ENCODE results near the gene STK32A.

STK32A gene

DNA sequence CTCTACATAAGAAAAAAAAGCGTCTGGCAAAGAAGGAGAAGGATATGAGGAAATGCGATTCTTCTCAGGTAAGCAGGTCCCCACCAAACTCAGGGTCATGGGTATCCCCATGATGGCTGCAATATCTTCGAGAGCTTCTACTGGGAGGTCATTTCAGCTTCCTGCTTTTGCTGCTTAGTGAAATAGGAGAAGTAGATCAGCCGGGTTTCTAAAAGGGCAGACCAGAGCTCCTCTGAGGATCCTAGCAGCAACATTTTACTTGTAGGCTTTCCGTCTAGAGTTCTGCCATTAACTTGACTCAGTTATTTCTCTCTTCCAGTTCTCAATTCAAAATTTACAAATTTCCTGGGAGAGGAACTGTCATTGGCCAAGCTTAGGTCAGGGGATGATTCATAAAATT, 140.3 kb downstream of the STK32A start:
- Histone ChIP-seq H3F3A (ENCODE audit: control insufficient read depth, insufficient read depth) (no peaks in the 10 kb centered on the region), H3K79me2 (ENCODE audit: control insufficient read depth, low read length) (no peaks in the 10 kb centered on the region), H3K9me2 (replicated peaks; ENCODE audit: control insufficient read depth, low read length) (no peaks in the 10 kb centered on the region), H3K9me3 (ENCODE audit: control insufficient read depth, insufficient read depth, low read length) (peaks cover 8% of the 10 kb centered on the region; the same call in 1 of the 2 replicates), H3K4me3 (ENCODE audit: low read length) (no peak overlapping the region), H3K27ac (ENCODE audit: low read depth, low read length) (no peak overlapping the region), H3K27me3 (ENCODE audit: control insufficient read depth, low read length) (peaks cover 20% of the 10 kb centered on the region), H3K36me3 (ENCODE audit: control insufficient read depth, low read length) (no peaks in the 10 kb centered on the region), H4K20me1 (ENCODE audit: control insufficient read depth, insufficient read depth, low read depth, low read length) (no peaks in the 10 kb centered on the region), H3K4me2 (ENCODE audit: low read length) (no peak overlapping the region), H3K4me1 (ENCODE audit: control insufficient read depth, low read length) (no peaks in the 10 kb centered on the region)
- no peak for TF ChIP-seq EZH2phosphoT487 (IDR thresholded peaks at IDR 0.05; ENCODE audit: borderline replicate concordance, low read length)
- TF ChIP-seq, protein P1, sequence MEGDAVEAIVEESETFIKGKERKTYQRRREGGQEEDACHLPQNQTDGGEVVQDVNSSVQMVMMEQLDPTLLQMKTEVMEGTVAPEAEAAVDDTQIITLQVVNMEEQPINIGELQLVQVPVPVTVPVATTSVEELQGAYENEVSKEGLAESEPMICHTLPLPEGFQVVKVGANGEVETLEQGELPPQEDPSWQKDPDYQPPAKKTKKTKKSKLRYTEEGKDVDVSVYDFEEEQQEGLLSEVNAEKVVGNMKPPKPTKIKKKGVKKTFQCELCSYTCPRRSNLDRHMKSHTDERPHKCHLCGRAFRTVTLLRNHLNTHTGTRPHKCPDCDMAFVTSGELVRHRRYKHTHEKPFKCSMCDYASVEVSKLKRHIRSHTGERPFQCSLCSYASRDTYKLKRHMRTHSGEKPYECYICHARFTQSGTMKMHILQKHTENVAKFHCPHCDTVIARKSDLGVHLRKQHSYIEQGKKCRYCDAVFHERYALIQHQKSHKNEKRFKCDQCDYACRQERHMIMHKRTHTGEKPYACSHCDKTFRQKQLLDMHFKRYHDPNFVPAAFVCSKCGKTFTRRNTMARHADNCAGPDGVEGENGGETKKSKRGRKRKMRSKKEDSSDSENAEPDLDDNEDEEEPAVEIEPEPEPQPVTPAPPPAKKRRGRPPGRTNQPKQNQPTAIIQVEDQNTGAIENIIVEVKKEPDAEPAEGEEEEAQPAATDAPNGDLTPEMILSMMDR (IDR thresholded peaks at IDR 0.05; ENCODE audit: low read depth, low read length, poor library complexity, severe bottlenecking), result no peak

DNA sequence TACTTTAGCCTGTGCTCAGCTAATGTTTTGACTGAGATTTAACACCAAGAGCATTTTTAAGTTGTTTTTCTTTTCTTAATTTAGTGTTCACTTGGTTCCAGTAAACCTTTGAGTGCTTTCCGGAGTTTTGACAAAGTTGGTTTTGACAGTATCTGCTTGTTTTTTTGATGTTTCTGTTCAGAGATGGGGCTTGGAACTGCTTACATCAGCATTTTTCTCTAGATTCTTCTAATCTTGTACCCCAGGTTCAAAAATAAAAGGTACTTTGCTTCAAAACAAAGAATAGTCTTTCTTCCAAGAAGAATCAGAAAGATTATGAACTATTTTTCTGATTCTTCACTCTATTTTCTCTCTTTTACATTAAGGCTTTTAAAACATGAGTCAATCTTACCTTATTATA, 142.9 kb downstream of the STK32A start:
- no peak for TF ChIP-seq EZH2phosphoT487 (IDR thresholded peaks at IDR 0.05; ENCODE audit: borderline replicate concordance, low read length)
- TF ChIP-seq, protein P1 (IDR thresholded peaks at IDR 0.05; ENCODE audit: low read depth, low read length, poor library complexity, severe bottlenecking), result no peak

DNA sequence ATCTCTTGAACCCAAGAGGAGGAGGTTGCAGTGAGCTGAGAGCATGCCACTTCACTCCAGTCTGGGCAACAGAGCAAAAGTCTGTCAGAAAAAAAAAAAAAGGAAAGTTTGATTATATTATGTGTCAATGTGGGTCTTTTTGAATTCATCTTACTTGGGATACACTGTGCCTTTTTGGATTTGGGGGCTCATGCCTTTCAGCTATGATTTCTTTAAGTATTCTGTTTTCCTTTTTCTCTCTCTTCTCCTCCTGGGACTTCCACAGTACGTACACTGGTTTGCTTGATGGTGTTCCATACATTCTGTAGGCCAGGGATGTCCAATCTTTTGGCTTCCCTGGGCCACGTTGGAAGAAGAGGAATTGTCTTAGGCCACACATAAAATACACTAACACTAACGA, 146.7 kb downstream of the STK32A start:
- H3K4me1 ChIP-seq (ENCODE audit: control insufficient read depth, low read length), result no peaks in the 10 kb centered on the region
- TF ChIP-seq, protein P1 (IDR thresholded peaks at IDR 0.05; ENCODE audit: low read depth, low read length, poor library complexity, severe bottlenecking), result no peak
- TF ChIP-seq EZH2phosphoT487 (IDR thresholded peaks at IDR 0.05; ENCODE audit: borderline replicate concordance, low read length), result no peak
- H3K9me3 ChIP-seq (ENCODE audit: control insufficient read depth, insufficient read depth, low read length), result peaks cover 8% of the 10 kb centered on the region; the same call in 1 of the 2 replicates
- peaks cover 8% of the 10 kb centered on the region for H3K27me3 ChIP-seq (ENCODE audit: control insufficient read depth, low read length)
- H3K9me2 ChIP-seq (replicated peaks; ENCODE audit: control insufficient read depth, low read length), result no peaks in the 10 kb centered on the region
- no peak overlapping the region for H3K4me2 ChIP-seq (ENCODE audit: low read length)
- no peaks in the 10 kb centered on the region for H3K79me2 ChIP-seq (ENCODE audit: control insufficient read depth, low read length)
- no peaks in the 10 kb centered on the region for H3K36me3 ChIP-seq (ENCODE audit: control insufficient read depth, low read length)
- no peaks in the 10 kb centered on the region for H3F3A ChIP-seq (ENCODE audit: control insufficient read depth, insufficient read depth)
- no peak overlapping the region for H3K27ac ChIP-seq (ENCODE audit: low read depth, low read length)
- H4K20me1 ChIP-seq (ENCODE audit: control insufficient read depth, insufficient read depth, low read depth, low read length), result no peaks in the 10 kb centered on the region
- no peak overlapping the region for H3K4me3 ChIP-seq (ENCODE audit: low read length)

More for the DNA sequence above, 142.9 kb downstream of the STK32A start:
- Histone ChIP-seq H3K36me3 (ENCODE audit: control insufficient read depth, low read length) (no peaks in the 10 kb centered on the region), H3K9me2 (replicated peaks; ENCODE audit: control insufficient read depth, low read length) (no peaks in the 10 kb centered on the region), H3K4me3 (ENCODE audit: low read length) (no peak overlapping the region), H3K27ac (ENCODE audit: low read depth, low read length) (no peak overlapping the region), H3K27me3 (ENCODE audit: control insufficient read depth, low read length) (peaks cover 10% of the 10 kb centered on the region; the same call in 1 of the 2 replicates), H3K9me3 (ENCODE audit: control insufficient read depth, insufficient read depth, low read length) (peaks cover 8% of the 10 kb centered on the region; the same call in 1 of the 2 replicates), H3F3A (ENCODE audit: control insufficient read depth, insufficient read depth) (no peaks in the 10 kb centered on the region), H3K4me1 (ENCODE audit: control insufficient read depth, low read length) (no peaks in the 10 kb centered on the region), H3K79me2 (ENCODE audit: control insufficient read depth, low read length) (no peaks in the 10 kb centered on the region), H3K4me2 (ENCODE audit: low read length) (no peak overlapping the region), H4K20me1 (ENCODE audit: control insufficient read depth, insufficient read depth, low read depth, low read length) (no peaks in the 10 kb centered on the region)

Data from DOHH2 (cell line).